WERI-Rb-1 (cell line): Measurements from ENCODE around the gene RAPGEF4.

Experiments
- DNase-seq: peaks from one replicate; pipeline ENCODE4 v3.0.0-alpha.2; 2020
- H3K27ac ChIP-seq: fragments of 250-450 bp; sonication (Bioruptor Pico); 2 replicates; pipeline ENCODE4 v1.5.1; 2020; ENCODE audit warnings: mild to moderate bottlenecking, moderate library complexity
- H3K27me3 ChIP-seq: fragments of 250-450 bp; sonication (Bioruptor Pico); 2 replicates; pipeline ENCODE4 v1.5.1; 2021; ENCODE audit warnings: mild to moderate bottlenecking, low read depth, moderate library complexity; ENCODE audit not compliant: insufficient read depth, severe bottlenecking
- H3K36me3 ChIP-seq: fragments of 250-450 bp; sonication (Bioruptor Pico); 2 replicates; pipeline ENCODE4 v1.5.1; 2020; ENCODE audit warnings: mild to moderate bottlenecking, moderate library complexity
- H3K4me3 ChIP-seq: 2 replicates; pipeline ENCODE4 v1.5.1; 2011; ENCODE audit warnings: low read depth, mild to moderate bottlenecking, control low read depth, low read length
- H3K9me3 ChIP-seq: fragments of 250-450 bp; sonication (Bioruptor Pico); 2 replicates; pipeline ENCODE4 v1.5.1; 2021; ENCODE audit warnings: mild to moderate bottlenecking, moderate library complexity; ENCODE audit not compliant: severe bottlenecking
- CTCF ChIP-seq: IDR thresholded peaks from 2 replicates; pipeline ENCODE4 v1.5.1; 2011; ENCODE audit warnings: low read depth, mild to moderate bottlenecking, control low read depth, inconsistent platforms, low read length

The RAPGEF4 gene

GRCh38 chr2:172969609-172970008, 234.0 kb downstream of the RAPGEF4 start:
- H3K27me3 ChIP-seq = no peaks in the 10 kb centered on the region
- H3K9me3 ChIP-seq = no peaks in the 10 kb centered on the region
- TF ChIP-seq CTCF = no peak
- H3K4me3 ChIP-seq = no peak overlapping the region
- H3K36me3 ChIP-seq = no peaks in the 10 kb centered on the region
- H3K27ac ChIP-seq = no peak overlapping the region
- DNase-seq = no peak

GRCh38 chr2:172970660-172971059, 235.0 kb downstream of the RAPGEF4 start:
- DNase-seq = no peak
- Histone ChIP-seq H3K27me3 (no peaks in the 10 kb centered on the region), H3K27ac (no peak overlapping the region), H3K36me3 (no peaks in the 10 kb centered on the region), H3K9me3 (no peaks in the 10 kb centered on the region), H3K4me3 (no peak overlapping the region)
- no peak for TF ChIP-seq CTCF

- Histone ChIP-seq H3K4me3 (no peak overlapping the region), H3K36me3 (no peaks in the 10 kb centered on the region), H3K27ac (no peak overlapping the region), H3K27me3 (no peaks in the 10 kb centered on the region), H3K9me3 (no peaks in the 10 kb centered on the region)
- peak; percentile 61 for DNase-seq
- peak; percentile 83 for TF ChIP-seq CTCF
Measured at GRCh38 chr2:172972005-172972619, 236.5 kb downstream of the RAPGEF4 start.

GRCh38 chr2:172974762-172975161, 239.1 kb downstream of the RAPGEF4 start:
- DNase-seq = no peak
- no peak for TF ChIP-seq CTCF

GRCh38 chr2:172976116-172976515, 240.5 kb downstream of the RAPGEF4 start:
- H3K27ac ChIP-seq = no peak overlapping the region
- H3K27me3 ChIP-seq = no peaks in the 10 kb centered on the region
- H3K36me3 ChIP-seq = no peaks in the 10 kb centered on the region
- H3K4me3 ChIP-seq = no peak overlapping the region
- TF ChIP-seq CTCF = no peak
- no peak for DNase-seq
- no peaks in the 10 kb centered on the region for H3K9me3 ChIP-seq

More at GRCh38 chr2:172974762-172975161, 239.1 kb downstream of the RAPGEF4 start:
- no peaks in the 10 kb centered on the region for H3K27me3 ChIP-seq
- no peak overlapping the region for H3K4me3 ChIP-seq
- no peaks in the 10 kb centered on the region for H3K36me3 ChIP-seq
- H3K9me3 ChIP-seq = no peaks in the 10 kb centered on the region
- no peak overlapping the region for H3K27ac ChIP-seq

GRCh38 chr2:172976816-172977215, 241.2 kb downstream of the RAPGEF4 start:
- no peaks in the 10 kb centered on the region for H3K36me3 ChIP-seq
- no peak overlapping the region for H3K4me3 ChIP-seq
- TF ChIP-seq CTCF = no peak
- H3K9me3 ChIP-seq = no peaks in the 10 kb centered on the region
- no peak for DNase-seq
- peak overlapping the region; percentile 21; the same call in 1 of the 2 replicates for H3K27ac ChIP-seq
- H3K27me3 ChIP-seq = no peaks in the 10 kb centered on the region
